ENCODE data around the gene TLN1. TPM values are rescaled to one million over a fixed set of nuclear protein-coding genes. Genes with fewer than 3 reads are reported as not detected.

TLN1 gene
- polyA plus RNA-seq, 4 donors = 82.1 to 103 (median 88.5) TPM

- Histone ChIP-seq H3K4me1 (ENCODE audit: control insufficient read depth in 3 of 3, insufficient read depth in 2 of 3, low read depth in 1 of 3, low read length in 2 of 3) (peaks cover 15 to 43% (median 30%) of the 10 kb centered on the region in 3 donors), H3K9me3 (ENCODE audit: control insufficient read depth in 2 of 2, insufficient read depth in 1 of 2, low read depth in 1 of 2, low read length in 1 of 2) (no peaks in the 10 kb centered on the region), H3K27me3 (ENCODE audit: control insufficient read depth in 3 of 3, insufficient read depth in 3 of 3, low read length in 3 of 3) (no peaks in the 10 kb centered on the region), H3K4me3 (ENCODE audit: low read depth in 1 of 3, low read length in 3 of 3) (no peak overlapping the region), H3K36me3 (ENCODE audit: control insufficient read depth in 3 of 3, insufficient read depth in 2 of 3, low read depth in 1 of 3, low read length in 3 of 3) (peaks cover 11 to 68% (median 34%) of the 10 kb centered on the region in 3 donors), H3K27ac (ENCODE audit: low read depth in 1 of 3, low read length in 2 of 3) (no peak overlapping the region)
- DNase-seq (no peak), FAIRE-seq (no peak)
- WGBS, 3 donors = 94 to 98% (median 95%) methylated on average over 11 of the region's 11 CpGs
Measured at GRCh38 chr9:35725362-35725761, 6.6 kb downstream of the TLN1 start.

GRCh38 chr9:35723908-35724307 is 8.1 kb downstream of the TLN1 start:
- DNase-seq (no peak), FAIRE-seq (no peak)
- Histone ChIP-seq H3K27ac (ENCODE audit: low read depth in 1 of 3, low read length in 2 of 3) (no peak overlapping the region), H3K9me3 (ENCODE audit: control insufficient read depth in 2 of 2, insufficient read depth in 1 of 2, low read depth in 1 of 2, low read length in 1 of 2) (no peaks in the 10 kb centered on the region), H3K36me3 (ENCODE audit: control insufficient read depth in 3 of 3, insufficient read depth in 2 of 3, low read depth in 1 of 3, low read length in 3 of 3) (peaks cover 24 to 80% (median 49%) of the 10 kb centered on the region in 3 donors), H3K27me3 (ENCODE audit: control insufficient read depth in 3 of 3, insufficient read depth in 3 of 3, low read length in 3 of 3) (no peaks in the 10 kb centered on the region), H3K4me3 (ENCODE audit: low read depth in 1 of 3, low read length in 3 of 3) (no peak overlapping the region), H3K4me1 (ENCODE audit: control insufficient read depth in 3 of 3, insufficient read depth in 2 of 3, low read depth in 1 of 3, low read length in 2 of 3) (peaks cover 9 to 29% (median 19%) of the 10 kb centered on the region in 3 donors)
- WGBS, 3 donors = 90 to 97% (median 94%) methylated on average over 8 of the region's 8 CpGs

GRCh38 chr9:35723426-35723825 is 8.6 kb downstream of the TLN1 start:
- 90 to 93% (median 93%) methylated on average over 2 of the region's 2 CpGs for WGBS, 3 donors
- no peak overlapping the region for H3K27ac ChIP-seq (ENCODE audit: low read depth in 1 of 3, low read length in 2 of 3)

GRCh38 chr9:35719546-35719945 is 12.4 kb downstream of the TLN1 start:
- WGBS, 3 donors = 94 to 99% (median 97%) methylated on average over 4 of the region's 4 CpGs
- Histone ChIP-seq H3K27me3 (ENCODE audit: control insufficient read depth in 3 of 3, insufficient read depth in 3 of 3, low read length in 3 of 3) (no peaks in the 10 kb centered on the region), H3K9me3 (ENCODE audit: control insufficient read depth in 2 of 2, insufficient read depth in 1 of 2, low read depth in 1 of 2, low read length in 1 of 2) (no peaks in the 10 kb centered on the region), H3K4me1 (ENCODE audit: control insufficient read depth in 3 of 3, insufficient read depth in 2 of 3, low read depth in 1 of 3, low read length in 2 of 3) (no peaks in the 10 kb centered on the region), H3K27ac (ENCODE audit: low read depth in 1 of 3, low read length in 2 of 3) (no peak overlapping the region), H3K4me3 (ENCODE audit: low read depth in 1 of 3, low read length in 3 of 3) (no peak overlapping the region), H3K36me3 (ENCODE audit: control insufficient read depth in 3 of 3, insufficient read depth in 2 of 3, low read depth in 1 of 3, low read length in 3 of 3) (peaks cover 51 to 88% (median 73%) of the 10 kb centered on the region in 3 donors)
- FAIRE-seq = no peak
- no peak for DNase-seq

More at GRCh38 chr9:35723426-35723825, 8.6 kb downstream of the TLN1 start:
- no peak for DNase-seq
- H3K4me1 ChIP-seq (ENCODE audit: control insufficient read depth in 3 of 3, insufficient read depth in 2 of 3, low read depth in 1 of 3, low read length in 2 of 3) = peaks cover 9 to 25% (median 16%) of the 10 kb centered on the region in 3 donors
- peaks cover 26 to 81% (median 54%) of the 10 kb centered on the region in 3 donors for H3K36me3 ChIP-seq (ENCODE audit: control insufficient read depth in 3 of 3, insufficient read depth in 2 of 3, low read depth in 1 of 3, low read length in 3 of 3)
- no peak for FAIRE-seq
- no peak overlapping the region for H3K4me3 ChIP-seq (ENCODE audit: low read depth in 1 of 3, low read length in 3 of 3)
- no peaks in the 10 kb centered on the region for H3K27me3 ChIP-seq (ENCODE audit: control insufficient read depth in 3 of 3, insufficient read depth in 3 of 3, low read length in 3 of 3)
- no peaks in the 10 kb centered on the region for H3K9me3 ChIP-seq (ENCODE audit: control insufficient read depth in 2 of 2, insufficient read depth in 1 of 2, low read depth in 1 of 2, low read length in 1 of 2)

GRCh38 chr9:35718721-35719511 is 13.1 kb downstream of the TLN1 start:
- Histone ChIP-seq H3K9me3 (ENCODE audit: control insufficient read depth in 2 of 2, insufficient read depth in 1 of 2, low read depth in 1 of 2, low read length in 1 of 2) (no peaks in the 10 kb centered on the region), H3K27ac (ENCODE audit: low read depth in 1 of 3, low read length in 2 of 3) (no peak overlapping the region), H3K4me3 (ENCODE audit: low read depth in 1 of 3, low read length in 3 of 3) (no peak overlapping the region), H3K4me1 (ENCODE audit: control insufficient read depth in 3 of 3, insufficient read depth in 2 of 3, low read depth in 1 of 3, low read length in 2 of 3) (no peaks in the 10 kb centered on the region), H3K36me3 (ENCODE audit: control insufficient read depth in 3 of 3, insufficient read depth in 2 of 3, low read depth in 1 of 3, low read length in 3 of 3) (peaks cover 53 to 88% (median 72%) of the 10 kb centered on the region in 3 donors), H3K27me3 (ENCODE audit: control insufficient read depth in 3 of 3, insufficient read depth in 3 of 3, low read length in 3 of 3) (no peaks in the 10 kb centered on the region)
- WGBS, 3 donors = 84 to 91% (median 86%) methylated on average over 15 of the region's 15 CpGs
- FAIRE-seq (no peak), DNase-seq (no peak)

GRCh38 chr9:35717132-35717870 is 14.7 kb downstream of the TLN1 start:
- 93 to 95% (median 93%) methylated on average over 14 of the region's 14 CpGs for whole genome bisulfite sequencing, 3 donors
- no peak overlapping the region for H3K4me3 ChIP-seq (ENCODE audit: low read depth in 1 of 3, low read length in 3 of 3)
- H3K36me3 ChIP-seq (ENCODE audit: control insufficient read depth in 3 of 3, insufficient read depth in 2 of 3, low read depth in 1 of 3, low read length in 3 of 3) = peaks cover 50 to 88% (median 67%) of the 10 kb centered on the region in 3 donors
- no peaks in the 10 kb centered on the region for H3K27me3 ChIP-seq (ENCODE audit: control insufficient read depth in 3 of 3, insufficient read depth in 3 of 3, low read length in 3 of 3)
- H3K4me1 ChIP-seq (ENCODE audit: control insufficient read depth in 3 of 3, insufficient read depth in 2 of 3, low read depth in 1 of 3, low read length in 2 of 3) = no peaks in the 10 kb centered on the region
- no peaks in the 10 kb centered on the region for H3K9me3 ChIP-seq (ENCODE audit: control insufficient read depth in 2 of 2, insufficient read depth in 1 of 2, low read depth in 1 of 2, low read length in 1 of 2)
- DNase-seq = no peak
- FAIRE-seq = no peak
- no peak overlapping the region for H3K27ac ChIP-seq (ENCODE audit: low read depth in 1 of 3, low read length in 2 of 3)

- no peak for FAIRE-seq
- no peaks in the 10 kb centered on the region for H3K4me1 ChIP-seq (ENCODE audit: control insufficient read depth in 3 of 3, insufficient read depth in 2 of 3, low read depth in 1 of 3, low read length in 2 of 3)
- no peaks in the 10 kb centered on the region for H3K27me3 ChIP-seq (ENCODE audit: control insufficient read depth in 3 of 3, insufficient read depth in 3 of 3, low read length in 3 of 3)
- WGBS, 3 donors = 91 to 99% (median 93%) methylated on average over 4 of the region's 4 CpGs
- peak overlapping the region in 1 of 3 donors; percentile 5 for H3K27ac ChIP-seq (ENCODE audit: low read depth in 1 of 3, low read length in 2 of 3)
- no peak for DNase-seq
- H3K36me3 ChIP-seq (ENCODE audit: control insufficient read depth in 3 of 3, insufficient read depth in 2 of 3, low read depth in 1 of 3, low read length in 3 of 3) = peaks cover 45 to 90% (median 68%) of the 10 kb centered on the region in 3 donors
- H3K9me3 ChIP-seq (ENCODE audit: control insufficient read depth in 2 of 2, insufficient read depth in 1 of 2, low read depth in 1 of 2, low read length in 1 of 2) = no peaks in the 10 kb centered on the region
- no peak overlapping the region for H3K4me3 ChIP-seq (ENCODE audit: low read depth in 1 of 3, low read length in 3 of 3)
Measured at GRCh38 chr9:35716230-35716629, 15.8 kb downstream of the TLN1 start.

- H3K36me3 ChIP-seq (ENCODE audit: control insufficient read depth in 3 of 3, insufficient read depth in 2 of 3, low read depth in 1 of 3, low read length in 3 of 3) = peaks cover 39 to 91% (median 70%) of the 10 kb centered on the region in 3 donors
- no peak for FAIRE-seq
Measured at GRCh38 chr9:35714579-35715252, 17.3 kb downstream of the TLN1 start.

More at GRCh38 chr9:35714579-35715252, 17.3 kb downstream of the TLN1 start:
- 96 to 97% (median 96%) methylated on average over 11 to 13 of the region's 13 CpGs for WGBS, 3 donors
- Histone ChIP-seq H3K4me1 (ENCODE audit: control insufficient read depth in 3 of 3, insufficient read depth in 2 of 3, low read depth in 1 of 3, low read length in 2 of 3) (no peaks in the 10 kb centered on the region), H3K4me3 (ENCODE audit: low read depth in 1 of 3, low read length in 3 of 3) (no peak overlapping the region), H3K27me3 (ENCODE audit: control insufficient read depth in 3 of 3, insufficient read depth in 3 of 3, low read length in 3 of 3) (no peaks in the 10 kb centered on the region), H3K9me3 (ENCODE audit: control insufficient read depth in 2 of 2, insufficient read depth in 1 of 2, low read depth in 1 of 2, low read length in 1 of 2) (no peaks in the 10 kb centered on the region), H3K27ac (ENCODE audit: low read depth in 1 of 3, low read length in 2 of 3) (no peak overlapping the region)
- DNase-seq = no peak
